GM18511 (cell line): ENCODE measurements around the gene CNN3.

Experiments
- ATAC-seq: cut with Tn5 transposase; IDR thresholded peaks from one replicate; pipeline ENCODE4 v1.9.1; 2021; ENCODE audit warnings: mild to moderate bottlenecking, moderate library complexity; ENCODE audit not compliant: unreplicated experiment

The CNN3 gene

DNA sequence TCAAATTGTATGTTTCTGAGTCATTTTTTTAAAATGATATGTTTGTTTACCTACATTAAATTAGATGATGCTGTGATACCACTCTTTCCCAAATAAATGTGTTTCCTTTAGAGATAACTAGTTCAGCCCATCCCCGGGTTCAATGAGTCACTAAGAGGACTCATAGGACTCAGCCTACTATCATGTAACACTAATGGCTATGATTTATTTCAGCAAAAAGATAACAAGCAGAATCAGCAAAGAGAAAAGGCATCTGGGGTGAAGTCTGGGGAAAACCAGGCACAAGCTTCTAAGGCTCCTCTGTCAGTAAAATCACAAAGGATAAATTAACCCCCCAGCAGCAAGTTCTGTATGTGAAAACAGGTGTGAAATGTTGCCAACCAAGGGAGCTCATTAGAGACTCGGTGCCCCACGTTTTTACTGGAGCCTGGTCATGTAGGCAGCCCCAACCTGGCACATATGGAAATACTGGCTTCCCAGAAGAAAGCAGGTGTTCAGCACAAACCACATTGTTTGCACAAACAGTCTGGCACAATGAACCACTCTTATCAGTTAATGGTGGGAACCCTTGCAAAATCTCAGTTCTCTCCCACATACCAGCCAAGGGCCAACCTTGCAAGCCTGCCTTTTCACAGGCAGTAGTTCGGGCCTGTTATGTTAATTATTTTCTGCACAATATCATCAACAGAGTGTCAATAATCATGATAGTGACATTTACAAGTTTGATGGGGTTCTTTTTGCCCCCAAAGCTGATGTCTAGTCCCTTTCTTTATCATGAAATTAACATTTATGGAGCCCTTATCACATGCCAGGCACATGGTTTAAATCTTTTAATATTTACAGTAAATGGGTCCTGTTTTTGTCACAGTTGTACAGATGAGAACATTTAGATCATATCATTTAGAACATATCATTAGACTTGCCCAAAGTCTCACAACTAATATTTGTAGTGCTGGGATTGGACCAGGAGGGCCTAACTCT is 23.1 kb upstream of the CNN3 start:
- ATAC-seq: no peak

DNA sequence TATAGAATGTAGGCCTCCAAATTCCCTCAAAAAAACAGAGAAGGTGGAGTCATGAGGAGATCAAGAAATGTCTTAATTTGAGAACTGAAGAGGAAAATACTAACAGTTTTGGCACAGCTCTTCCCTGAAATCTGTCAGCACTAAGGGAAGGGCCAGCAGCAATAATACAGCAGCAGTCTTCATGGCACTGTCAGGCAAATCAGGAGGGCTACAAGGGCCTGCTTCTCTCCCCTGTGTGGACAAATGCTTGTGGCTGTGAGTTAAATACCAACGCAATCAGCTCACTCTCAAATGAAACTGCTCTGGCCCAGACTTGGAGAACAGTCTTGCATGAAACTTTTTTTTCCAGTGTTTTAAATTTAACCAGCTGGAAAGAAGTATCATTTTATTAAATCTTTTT is 20.5 kb upstream of the CNN3 start:
- ATAC-seq: no peak

DNA sequence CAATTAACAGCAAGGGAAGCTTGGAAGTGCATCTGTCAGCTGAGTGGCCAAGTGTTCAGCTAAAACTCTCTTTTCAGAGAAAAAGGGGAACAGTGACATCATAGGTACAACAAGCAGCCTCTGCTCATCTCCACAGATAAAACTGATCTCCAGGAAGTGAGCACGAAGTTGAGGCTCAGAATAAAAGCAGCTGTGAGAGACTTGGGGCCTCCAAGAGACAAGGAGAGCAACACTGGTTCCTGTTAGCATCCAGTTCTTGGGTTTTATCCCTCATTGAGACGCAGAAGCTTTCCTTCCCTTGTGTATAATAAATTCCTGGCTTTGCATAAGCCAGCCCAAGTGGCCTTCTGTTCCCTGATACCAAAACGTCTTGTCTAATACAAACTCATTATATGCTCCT is 20.0 kb upstream of the CNN3 start:
- no peak for ATAC-seq

DNA sequence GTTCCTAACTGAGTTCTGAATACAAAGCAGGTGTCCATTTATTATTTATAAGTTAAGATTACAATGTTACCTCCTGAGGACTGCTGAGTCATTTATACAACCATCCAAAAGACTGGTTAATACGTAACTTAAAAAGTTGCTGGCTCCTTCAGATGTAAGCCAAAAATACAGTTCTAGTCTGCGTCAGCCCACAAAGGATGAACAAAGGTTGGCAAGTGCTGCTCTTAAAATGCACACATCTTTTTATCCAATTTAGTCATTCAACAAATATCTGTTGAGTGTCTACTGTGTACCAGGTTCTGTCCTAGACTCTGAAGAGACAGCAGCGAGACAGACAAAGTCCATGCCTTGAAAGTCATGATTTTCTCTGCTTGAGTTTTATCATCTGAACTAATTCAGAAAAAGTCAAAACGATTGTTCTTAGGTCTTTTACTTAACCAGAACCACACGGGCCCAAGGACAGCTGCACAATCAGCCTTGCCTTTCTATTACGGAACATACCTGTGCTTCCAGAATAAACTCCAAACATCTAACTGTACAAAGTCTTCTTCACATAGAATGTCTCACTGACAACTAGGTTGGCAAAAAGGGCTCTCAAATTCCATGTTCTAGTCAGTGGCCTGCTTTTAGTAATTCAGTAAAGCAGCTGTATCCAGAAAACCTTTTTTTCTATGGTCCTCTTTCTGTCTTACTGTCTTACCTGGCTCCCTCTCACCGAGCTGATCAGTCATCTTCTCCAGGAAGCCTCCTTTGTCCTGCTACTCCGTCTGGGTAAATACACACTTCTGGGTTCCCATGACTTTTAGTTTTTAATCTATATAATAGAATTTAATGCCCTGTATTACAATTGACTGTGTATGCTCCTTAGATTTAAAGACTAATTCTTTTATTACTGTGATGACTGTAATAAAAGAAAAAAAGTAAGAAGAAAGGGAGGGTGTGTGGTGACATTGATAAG is 15.5 kb upstream of the CNN3 start:
- ATAC-seq: peak; percentile 82

DNA sequence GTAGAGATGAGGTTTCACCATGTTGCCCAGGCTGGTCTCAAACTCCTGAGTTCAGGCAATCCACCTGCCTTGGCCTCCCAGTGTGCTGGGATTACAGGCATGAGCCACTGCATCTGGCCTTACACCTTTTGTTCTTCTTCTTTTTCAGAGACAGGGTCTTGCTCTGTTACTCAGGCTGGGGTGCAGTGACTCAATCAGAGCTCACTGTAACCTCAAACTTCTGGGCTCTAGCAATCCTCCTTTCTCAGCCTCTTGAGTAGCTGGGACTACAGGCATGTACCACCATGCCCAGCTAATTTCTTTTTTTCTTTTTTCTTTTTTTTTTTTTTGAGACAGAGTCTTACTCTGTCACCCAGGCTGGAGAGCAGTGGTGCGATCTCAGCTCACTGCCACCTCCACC is 14.6 kb upstream of the CNN3 start:
- ATAC-seq: peak; percentile 27

DNA sequence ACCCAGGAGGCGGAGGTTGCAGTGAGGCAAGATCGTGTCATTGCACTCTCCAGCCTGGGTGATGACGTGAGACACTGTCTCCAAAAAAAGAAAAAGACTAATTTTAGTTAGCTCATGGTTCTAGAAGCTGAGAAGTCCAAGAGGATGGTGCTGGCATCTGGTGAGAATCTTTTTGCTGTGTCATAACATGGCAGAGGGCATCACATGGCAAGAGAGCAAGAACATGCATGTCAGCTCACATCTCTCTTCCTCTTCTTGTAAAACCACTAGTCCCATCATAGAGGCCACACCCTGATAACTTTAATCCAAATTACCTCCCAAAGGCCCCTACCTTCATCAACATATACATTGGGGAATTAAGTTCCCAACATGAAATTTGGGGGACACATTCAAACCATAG is 13.8 kb upstream of the CNN3 start:
- ATAC-seq: no peak

DNA sequence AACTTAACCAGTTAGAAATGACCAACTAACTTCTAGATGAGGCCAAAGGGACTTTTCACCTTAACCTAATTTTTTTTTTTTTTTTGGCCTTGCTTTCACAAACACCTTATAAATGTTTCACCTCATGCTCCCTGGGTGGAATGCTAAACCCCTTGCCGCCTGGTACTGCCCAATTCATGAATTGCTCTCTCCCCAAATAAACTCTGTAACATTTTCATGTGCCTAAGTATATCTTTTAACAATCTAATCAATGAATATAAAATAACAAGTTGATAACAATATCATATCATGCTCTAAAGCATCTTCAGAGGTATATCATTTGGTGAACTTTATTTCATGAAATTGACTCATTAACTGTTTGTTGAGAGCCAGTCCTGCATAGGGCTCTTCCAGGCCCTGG is 10.9 kb upstream of the CNN3 start:
- ATAC-seq: no peak

DNA sequence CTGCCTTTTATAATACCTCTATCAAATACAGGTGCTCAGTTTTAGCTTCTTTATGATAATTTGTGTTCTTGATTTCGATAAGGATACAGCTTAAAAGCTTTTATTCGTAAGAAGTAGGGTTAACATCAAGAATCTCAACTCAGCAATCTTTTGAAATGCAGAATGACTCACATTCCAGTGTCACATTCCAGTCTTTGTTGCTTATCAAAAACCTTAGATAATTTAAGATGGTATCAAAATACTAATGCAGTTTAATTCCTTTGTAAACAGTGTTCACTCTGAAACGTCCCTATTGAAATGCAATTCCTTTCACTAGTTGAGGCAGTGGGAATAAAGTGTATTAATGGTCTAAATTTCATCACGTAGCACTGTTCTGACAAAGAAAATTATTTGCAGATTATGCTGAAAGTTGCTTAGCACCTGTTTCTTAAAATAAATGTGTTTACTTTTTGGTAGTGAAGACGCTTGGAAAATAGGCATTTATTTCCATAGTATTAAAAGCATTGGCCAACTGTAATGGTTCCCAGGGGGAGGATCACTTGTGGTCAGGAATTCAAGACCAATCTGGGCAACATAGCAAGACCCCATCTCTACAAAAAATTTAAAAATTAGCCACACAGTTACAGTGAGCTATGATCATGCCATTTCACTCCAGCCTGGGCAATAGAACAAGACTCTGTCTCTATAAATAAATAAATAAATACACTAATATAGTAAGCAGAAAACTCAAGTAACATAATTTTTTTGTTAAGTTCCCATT is 10.1 kb upstream of the CNN3 start:
- ATAC-seq: no peak

DNA sequence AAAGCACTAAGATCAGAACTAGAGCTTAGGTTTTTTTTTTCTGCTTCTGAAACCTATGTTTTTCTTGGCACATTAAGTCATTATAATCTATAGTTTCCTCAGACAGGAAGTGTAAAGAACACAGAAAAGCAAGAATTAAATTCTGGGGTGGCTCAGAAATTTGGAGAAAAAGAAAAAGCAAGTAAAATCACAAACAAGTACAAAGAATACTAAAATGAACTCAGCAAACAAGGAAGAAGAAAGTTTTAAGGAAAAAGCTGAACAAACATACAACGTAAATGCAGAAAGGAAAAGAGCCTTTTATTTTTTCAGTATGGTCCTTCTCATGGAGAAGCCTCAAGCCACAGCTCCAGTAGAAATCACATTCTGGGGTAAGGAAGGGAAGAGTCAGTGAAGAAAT is 8.6 kb upstream of the CNN3 start:
- ATAC-seq: no peak

DNA sequence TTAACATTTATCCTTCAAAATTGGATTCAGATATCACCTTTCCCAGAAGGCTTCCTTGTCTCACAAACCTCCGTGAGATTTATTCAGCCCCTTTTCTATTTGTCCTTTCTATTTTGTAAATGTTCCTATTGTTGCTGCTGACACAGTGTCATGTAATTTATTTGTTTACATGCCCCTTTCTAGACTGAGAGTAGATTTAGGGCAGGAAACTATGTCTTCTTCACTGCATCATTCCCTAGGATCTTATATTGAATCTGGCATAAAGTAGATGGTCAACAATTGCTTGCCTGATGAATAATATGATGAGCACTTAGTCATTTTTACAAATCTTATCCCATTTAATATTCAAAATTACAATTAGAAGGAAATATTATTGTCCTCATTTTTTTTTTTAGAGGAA is 8.1 kb upstream of the CNN3 start:
- no peak for ATAC-seq

DNA sequence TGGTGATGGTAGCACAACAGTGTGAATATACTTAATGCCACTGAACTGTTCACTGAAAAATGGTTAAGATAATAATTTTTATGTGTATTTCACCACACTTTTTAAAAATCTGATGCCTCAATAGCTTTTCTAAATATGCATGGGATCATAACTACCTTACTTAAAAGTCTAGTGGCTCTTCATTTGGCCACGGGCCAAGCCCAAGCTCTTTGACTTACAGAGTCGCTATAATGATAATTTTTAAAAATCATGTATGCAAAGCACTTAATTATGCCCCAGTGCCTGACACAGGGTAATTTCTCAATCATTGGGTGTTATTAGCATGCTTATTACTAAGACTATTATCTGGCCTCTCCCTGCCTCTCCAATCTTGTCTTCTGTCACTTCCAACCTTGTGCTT is 7.6 kb upstream of the CNN3 start:
- ATAC-seq: no peak

DNA sequence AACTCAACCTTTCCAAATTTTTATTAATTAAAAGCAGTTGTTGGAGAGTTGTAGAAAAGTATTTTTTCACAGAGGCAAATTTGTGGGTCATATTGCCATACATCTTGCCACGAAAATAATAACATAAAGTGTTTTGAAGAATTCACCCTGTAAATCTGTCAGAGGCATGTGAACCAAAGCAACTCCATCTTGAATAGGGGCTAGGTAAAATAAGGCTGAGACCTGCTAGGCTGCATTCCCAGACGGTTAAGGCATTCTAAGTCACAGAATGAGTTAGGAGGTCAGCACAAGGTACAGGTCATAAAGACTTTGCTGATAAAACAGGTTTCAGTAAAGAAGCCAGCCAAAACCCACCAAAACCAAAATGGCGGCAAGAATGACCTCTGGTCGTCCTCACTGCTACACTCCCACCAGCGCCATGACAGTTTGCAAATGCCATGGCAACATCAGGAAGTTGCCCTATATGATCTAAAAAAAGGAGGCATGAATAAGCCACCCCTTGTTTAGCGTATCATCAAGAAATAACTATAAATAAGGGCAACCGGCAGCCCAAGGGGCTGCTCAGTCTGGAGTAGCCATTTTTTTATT is 4.4 kb upstream of the CNN3 start:
- ATAC-seq: no peak

DNA sequence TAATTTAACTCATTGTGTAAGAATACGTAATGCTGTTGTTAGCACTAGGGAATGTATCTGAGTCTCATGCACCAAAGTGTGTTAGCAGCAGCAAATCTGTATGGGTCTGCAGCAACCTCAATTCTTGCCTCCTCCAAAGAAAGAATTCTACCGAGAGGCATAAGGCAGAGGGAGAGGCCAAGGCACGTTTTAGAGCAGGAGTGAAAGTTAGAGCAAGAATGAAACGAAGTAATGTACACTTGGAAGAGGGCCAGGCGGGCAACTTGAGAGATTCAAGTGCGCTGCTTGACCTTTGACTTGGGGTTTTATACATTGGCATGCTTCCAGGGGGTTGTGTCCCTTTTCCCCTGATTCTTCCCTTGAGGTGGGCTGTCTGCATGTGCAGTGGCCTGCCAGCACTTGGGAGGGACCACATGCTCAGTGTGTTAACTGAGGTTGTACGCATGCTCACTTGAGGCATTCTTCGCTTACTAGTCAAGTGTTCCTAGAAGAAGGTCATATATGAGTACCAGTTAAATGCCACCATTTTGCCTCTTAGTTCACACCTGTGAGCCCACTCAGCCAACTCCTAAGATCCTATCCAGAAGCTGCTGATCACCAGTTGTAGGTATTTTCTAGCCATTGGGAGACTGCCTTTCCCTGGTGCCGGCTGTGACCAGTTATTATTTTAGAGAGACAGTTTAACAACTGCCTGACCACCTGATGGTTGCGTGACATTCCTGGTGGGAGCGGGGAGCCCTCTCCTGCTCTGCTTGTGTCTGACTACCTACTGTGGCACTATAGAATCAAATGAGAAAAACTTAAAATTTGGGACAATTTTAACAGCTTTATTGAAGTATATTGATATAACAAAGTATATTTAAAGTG is 2.7 kb upstream of the CNN3 start:
- ATAC-seq: no peak

DNA sequence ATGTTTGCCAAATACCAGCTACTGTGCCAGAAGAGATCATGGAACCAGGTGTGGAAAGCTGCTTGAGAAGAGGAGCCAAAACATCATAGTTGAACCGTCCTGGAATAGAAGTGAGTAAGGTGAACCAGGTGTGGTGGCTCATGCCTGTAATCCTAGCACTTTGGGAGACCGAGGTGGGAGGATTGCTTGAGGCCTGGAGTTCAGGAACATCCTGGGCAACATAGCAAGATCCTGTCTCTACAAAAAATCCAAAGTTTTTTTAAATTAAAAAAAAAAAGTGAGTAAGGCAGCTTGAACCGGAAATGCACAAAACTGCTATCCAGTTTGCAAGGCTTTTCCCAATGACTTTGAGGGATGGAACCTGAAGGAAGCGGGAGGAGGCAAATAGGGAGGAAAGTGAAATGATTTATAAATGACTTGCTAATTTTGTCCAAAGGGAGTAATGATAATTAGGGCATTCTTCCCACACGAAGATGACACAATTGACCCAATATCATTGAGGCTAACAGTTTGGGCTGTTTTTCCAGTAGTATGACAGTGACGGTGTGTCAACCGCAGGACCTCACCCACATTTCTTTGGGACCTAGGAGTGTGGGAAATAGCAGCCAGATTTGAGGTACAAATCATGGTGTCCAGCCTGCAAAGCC is 1.5 kb upstream of the CNN3 start:
- ATAC-seq: no peak

DNA sequence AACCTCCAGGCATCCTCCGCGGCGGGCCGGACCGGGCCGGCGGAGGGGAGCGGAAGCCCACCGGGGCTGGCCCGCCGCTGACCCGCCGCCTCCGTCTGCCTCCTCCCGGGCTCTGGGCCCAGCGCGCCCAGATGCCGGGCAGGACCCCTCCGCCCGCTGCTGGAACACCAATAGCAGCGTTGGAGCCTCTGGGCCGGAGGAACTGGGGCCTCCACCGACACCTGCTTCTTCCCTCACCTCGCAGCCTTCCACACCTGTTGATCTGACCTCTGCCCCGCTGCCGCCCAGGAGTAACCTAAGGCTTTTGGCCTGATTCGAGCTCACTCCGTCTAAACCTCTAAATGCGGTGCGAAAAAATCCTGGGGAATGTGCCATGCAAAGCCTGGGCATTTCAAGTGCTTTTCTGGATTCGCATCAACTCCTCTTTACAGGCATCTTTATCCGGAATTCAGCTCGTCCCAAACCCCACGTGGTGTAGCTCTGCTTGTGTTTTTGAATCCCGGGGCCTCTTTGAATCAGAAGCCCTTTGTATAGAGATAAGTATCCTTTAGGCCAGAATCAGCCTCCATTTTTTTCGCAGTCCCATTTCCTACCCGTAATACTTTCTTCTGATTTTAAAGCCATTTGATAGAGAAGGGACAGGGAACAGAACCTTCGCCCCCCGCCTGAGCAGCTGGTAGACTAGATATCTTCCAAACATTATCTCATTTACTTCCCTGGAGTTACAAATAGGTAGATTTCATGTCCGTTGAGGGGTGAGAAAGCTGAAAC is 680 bp upstream of the CNN3 start:
- ATAC-seq: peak; percentile 19

DNA sequence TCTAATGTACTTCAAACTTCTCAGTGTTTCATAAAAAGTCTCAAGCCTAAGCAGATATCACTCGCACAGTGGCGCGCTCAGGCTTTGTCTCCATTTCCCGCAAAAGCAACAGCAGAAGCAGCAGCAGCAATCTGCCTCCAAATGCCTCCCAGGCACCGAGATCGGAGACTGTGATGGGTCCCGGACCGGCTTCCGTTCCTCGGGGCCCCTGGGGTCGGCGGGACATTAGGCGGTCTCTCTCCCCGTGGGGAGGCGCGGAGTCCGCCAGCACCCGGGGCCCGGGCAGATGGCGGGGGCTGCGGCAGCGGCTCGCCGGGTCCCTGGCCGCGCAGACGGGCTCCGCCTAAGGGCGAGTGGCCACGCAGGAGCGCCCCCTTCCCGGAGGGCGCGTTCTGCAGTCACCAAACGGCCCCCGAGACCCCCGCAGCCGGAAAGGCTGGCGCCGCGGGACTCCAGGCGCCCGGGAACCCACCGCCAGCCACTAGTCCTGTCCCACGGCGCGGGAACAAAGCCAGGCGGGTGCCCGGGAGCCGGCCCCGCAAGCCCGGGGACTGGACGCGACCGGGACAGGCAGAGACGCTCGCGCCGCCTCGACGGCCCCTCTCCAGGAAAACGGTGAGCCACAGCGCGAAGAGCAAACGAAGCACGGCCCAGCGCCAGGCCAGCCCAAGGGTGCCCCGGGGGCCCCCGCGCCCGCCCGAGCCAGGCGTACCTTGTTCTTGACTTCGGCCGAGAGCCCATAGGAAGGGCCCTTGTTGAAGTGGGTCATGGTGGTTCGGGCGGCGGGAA is 590 bp downstream of the CNN3 start:
- peak; percentile 34 for ATAC-seq

DNA sequence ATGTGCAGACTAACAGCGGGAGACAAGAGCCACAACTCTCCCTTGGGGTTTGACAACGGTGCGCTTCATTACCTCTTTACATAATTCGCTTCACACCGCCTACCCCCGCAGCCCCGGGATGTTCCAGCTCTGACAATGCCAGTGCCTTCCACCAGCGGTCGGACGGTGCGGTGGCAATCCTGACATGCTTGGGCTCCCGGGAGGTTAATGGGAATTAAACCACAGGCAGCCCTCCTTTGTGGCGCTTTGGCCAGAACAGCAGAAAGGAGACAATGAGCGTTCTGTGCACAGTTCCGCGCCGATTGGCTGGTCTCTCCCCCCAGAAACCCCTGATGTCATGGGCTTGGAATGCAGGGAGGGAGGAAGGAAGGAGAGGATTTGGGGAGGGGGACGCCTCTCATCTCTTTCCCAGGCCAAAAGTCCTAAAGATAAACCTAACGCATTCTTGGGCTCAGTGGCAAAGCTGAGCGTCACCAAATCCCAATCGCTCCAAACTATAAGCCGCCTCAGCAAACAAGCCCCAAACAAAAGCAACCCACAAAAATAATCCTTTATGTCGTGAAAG is 1.3 kb downstream of the CNN3 start:
- ATAC-seq: peak; percentile 35
